HepG2 (cell line): ENCODE measurements around the gene RNASE8. TPM values are rescaled to one million over a fixed set of nuclear protein-coding genes. Genes with fewer than 3 reads are reported as not detected.

Experiments
- FOXC1 ChIP-seq: sonication (generic); formaldehyde crosslinking; IDR thresholded peaks from 2 replicates; pipeline ENCODE4 v1.8.0; 2022; ENCODE audit warnings: mild to moderate bottlenecking, missing genetic modification reagents, borderline replicate concordance
- HNRNPH1 ChIP-seq: fragments of 200-400 bp; formaldehyde crosslinking; optimal IDR thresholded peaks from 2 replicates; pipeline ENCODE3; 2017; ENCODE audit warnings: mild to moderate bottlenecking, low read depth, low read length
- KDM4B ChIP-seq: sonication (generic); formaldehyde crosslinking; IDR thresholded peaks from 2 replicates; pipeline ENCODE4 v1.4.0; 2020; ENCODE audit warnings: missing genetic modification reagents
- KDM5A ChIP-seq: fragments of 200-600 bp; sonication (generic); IDR thresholded peaks from 2 replicates; pipeline ENCODE4 v1.7.0; 2018; ENCODE audit warnings: antibody characterized with exemption, mild to moderate bottlenecking, low read length, borderline replicate concordance
- KLF13 ChIP-seq: sonication (generic); formaldehyde crosslinking; IDR thresholded peaks from 2 replicates; pipeline ENCODE4 v1.4.0; 2020; ENCODE audit warnings: mild to moderate bottlenecking, missing genetic modification reagents
- MAFF ChIP-seq: IDR thresholded peaks from 2 replicates; pipeline ENCODE4 v1.6.1; 2011; ENCODE audit warnings: low read depth, low read length, improper control_type of control experiment
- NKX3-1 ChIP-seq: sonication (generic); formaldehyde crosslinking; IDR thresholded peaks from 2 replicates; pipeline ENCODE4 v1.5.0; 2020; ENCODE audit warnings: missing genetic modification reagents
- NR2C2 ChIP-seq: sonication (generic); formaldehyde crosslinking; IDR thresholded peaks from 2 replicates; pipeline ENCODE4 v1.4.0; 2020; ENCODE audit warnings: missing genetic modification reagents, mild to moderate bottlenecking, moderate library complexity, borderline replicate concordance
- PAF1 ChIP-seq: IDR thresholded peaks from 2 replicates; pipeline ENCODE4 v1.6.1; 2016; ENCODE audit warnings: missing genetic modification reagents, missing compliant biosample characterization
- SCMH1 ChIP-seq: sonication (generic); formaldehyde crosslinking; IDR thresholded peaks from 2 replicates; pipeline ENCODE4 v1.9.0; 2021; ENCODE audit warnings: missing genetic modification reagents, mild to moderate bottlenecking, borderline replicate concordance
- ZNF720 ChIP-seq: sonication (generic); formaldehyde crosslinking; IDR thresholded peaks from 2 replicates; pipeline ENCODE4 v1.4.0; 2020; ENCODE audit warnings: missing genetic modification reagents
- ZNF772 ChIP-seq: sonication (generic); formaldehyde crosslinking; IDR thresholded peaks from 2 replicates; pipeline ENCODE4 v1.5.0; 2020; ENCODE audit warnings: mild to moderate bottlenecking, missing genetic modification reagents
- ZSCAN9 ChIP-seq: IDR thresholded peaks from 2 replicates; pipeline ENCODE4 v1.6.1; 2016; ENCODE audit warnings: borderline replicate concordance
- polyA plus RNA-seq, 8 experiments: library from polyadenylated mRNA; depleted of rRNA in 3 of 8; stranded (reverse) in 7 of 8; unstranded in 1 of 8; fragments of >200 nt; fragmentation: Illumina TruSeq in 4 of 8; extraction: Trizol in 4 of 8; gene quantifications; 2 replicates each; pipeline versions ENCODE4 v1.2.1 to v1.2.3, GENCODE V29; 2011 to 2016; ENCODE audit warnings: low read depth in 4 of 8, missing spikeins in 1 of 8, mixed read lengths in 1 of 8; ENCODE audit not compliant: insufficient read depth in 1 of 8
- total RNA-seq, 5 experiments: library from RNA; depleted of rRNA; stranded (reverse); fragments of >200 nt; fragmentation: Illumina TruSeq; extraction: Trizol; gene quantifications; 2 replicates each; pipeline ENCODE4 v1.2.3, GENCODE V29; 2016; ENCODE audit warnings: low read depth in 1 of 5
- TF ChIP-seq, protein P1 (sequence below): sonication (generic); formaldehyde crosslinking; IDR thresholded peaks from 2 replicates; pipeline ENCODE4 v1.5.0; 2020; ENCODE audit warnings: mild to moderate bottlenecking, missing genetic modification reagents
- TF ChIP-seq, protein P2 (sequence below): sonication (generic); formaldehyde crosslinking; IDR thresholded peaks from 2 replicates; pipeline ENCODE4 v1.5.1; 2020; ENCODE audit warnings: missing genetic modification reagents, mild to moderate bottlenecking, borderline replicate concordance
- TF ChIP-seq, protein P3 (sequence below): IDR thresholded peaks from 2 replicates; pipeline ENCODE4 v1.6.1; 2016; ENCODE audit warnings: low read depth
- TF ChIP-seq, protein P4 (sequence below): sonication (generic); formaldehyde crosslinking; IDR thresholded peaks from 2 replicates; pipeline ENCODE4 v1.4.0; 2020; ENCODE audit warnings: missing genetic modification reagents, borderline replicate concordance

RNASE8 gene
- total and polyA plus RNA-seq, 2 of the 13 experiments (the other 11 are each of a cell fraction or from before 2014, with no cell fraction given): not detected

DNA sequence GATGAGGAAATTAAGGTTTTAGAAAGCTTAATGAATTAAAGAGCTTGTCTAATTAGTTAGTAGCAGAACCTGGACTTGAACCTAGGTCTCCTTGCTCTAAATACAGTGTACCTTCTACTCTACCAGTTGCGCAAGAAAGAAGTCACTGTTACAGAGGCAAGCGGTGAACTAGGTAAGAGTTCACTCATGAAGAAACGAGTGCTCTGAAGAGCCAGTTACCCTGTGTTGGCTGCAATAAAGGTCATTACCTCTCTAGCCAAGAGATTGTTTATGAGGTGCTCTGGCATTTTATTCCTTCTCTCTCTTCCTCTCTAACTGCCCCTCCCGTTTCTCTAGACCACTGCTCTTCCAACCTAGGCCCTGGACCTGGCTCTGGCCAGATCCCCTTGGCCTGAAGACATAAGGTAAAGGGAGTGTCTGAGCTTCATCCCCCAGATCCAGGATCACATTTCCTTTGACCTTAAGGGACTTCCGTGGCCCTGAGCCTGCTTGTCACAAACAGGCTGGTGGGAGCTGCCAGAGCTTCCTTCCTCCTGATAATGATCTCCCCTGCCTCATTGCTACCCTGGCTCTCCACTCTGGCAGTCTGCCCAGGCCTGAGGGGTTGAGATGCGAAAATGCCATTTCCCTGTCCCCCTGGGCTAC lies 13.5 kb upstream of the RNASE8 start (continued):
- TF ChIP-seq NKX3-1 (no peak), KLF13 (CRISPR knock-in tag) (no peak), KDM4B (no peak), ZSCAN9 (CRISPR knock-in tag) (peak; percentile 27), MAFF (no peak), ZNF720 (CRISPR knock-in tag) (no peak), ZNF772 (CRISPR knock-in tag) (no peak), PAF1 (CRISPR knock-in tag) (no peak), SCMH1 (no peak), NR2C2 (CRISPR knock-in tag) (no peak), FOXC1 (CRISPR knock-in tag) (no peak), KDM5A (no peak), HNRNPH1 (no peak)
- TF ChIP-seq, protein P1, sequence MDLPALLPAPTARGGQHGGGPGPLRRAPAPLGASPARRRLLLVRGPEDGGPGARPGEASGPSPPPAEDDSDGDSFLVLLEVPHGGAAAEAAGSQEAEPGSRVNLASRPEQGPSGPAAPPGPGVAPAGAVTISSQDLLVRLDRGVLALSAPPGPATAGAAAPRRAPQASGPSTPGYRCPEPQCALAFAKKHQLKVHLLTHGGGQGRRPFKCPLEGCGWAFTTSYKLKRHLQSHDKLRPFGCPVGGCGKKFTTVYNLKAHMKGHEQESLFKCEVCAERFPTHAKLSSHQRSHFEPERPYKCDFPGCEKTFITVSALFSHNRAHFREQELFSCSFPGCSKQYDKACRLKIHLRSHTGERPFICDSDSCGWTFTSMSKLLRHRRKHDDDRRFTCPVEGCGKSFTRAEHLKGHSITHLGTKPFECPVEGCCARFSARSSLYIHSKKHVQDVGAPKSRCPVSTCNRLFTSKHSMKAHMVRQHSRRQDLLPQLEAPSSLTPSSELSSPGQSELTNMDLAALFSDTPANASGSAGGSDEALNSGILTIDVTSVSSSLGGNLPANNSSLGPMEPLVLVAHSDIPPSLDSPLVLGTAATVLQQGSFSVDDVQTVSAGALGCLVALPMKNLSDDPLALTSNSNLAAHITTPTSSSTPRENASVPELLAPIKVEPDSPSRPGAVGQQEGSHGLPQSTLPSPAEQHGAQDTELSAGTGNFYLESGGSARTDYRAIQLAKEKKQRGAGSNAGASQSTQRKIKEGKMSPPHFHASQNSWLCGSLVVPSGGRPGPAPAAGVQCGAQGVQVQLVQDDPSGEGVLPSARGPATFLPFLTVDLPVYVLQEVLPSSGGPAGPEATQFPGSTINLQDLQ: no peak
- TF ChIP-seq, protein P2, sequence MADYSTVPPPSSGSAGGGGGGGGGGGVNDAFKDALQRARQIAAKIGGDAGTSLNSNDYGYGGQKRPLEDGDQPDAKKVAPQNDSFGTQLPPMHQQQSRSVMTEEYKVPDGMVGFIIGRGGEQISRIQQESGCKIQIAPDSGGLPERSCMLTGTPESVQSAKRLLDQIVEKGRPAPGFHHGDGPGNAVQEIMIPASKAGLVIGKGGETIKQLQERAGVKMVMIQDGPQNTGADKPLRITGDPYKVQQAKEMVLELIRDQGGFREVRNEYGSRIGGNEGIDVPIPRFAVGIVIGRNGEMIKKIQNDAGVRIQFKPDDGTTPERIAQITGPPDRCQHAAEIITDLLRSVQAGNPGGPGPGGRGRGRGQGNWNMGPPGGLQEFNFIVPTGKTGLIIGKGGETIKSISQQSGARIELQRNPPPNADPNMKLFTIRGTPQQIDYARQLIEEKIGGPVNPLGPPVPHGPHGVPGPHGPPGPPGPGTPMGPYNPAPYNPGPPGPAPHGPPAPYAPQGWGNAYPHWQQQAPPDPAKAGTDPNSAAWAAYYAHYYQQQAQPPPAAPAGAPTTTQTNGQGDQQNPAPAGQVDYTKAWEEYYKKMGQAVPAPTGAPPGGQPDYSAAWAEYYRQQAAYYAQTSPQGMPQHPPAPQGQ (CRISPR knock-in tag): no peak
- TF ChIP-seq, protein P3, sequence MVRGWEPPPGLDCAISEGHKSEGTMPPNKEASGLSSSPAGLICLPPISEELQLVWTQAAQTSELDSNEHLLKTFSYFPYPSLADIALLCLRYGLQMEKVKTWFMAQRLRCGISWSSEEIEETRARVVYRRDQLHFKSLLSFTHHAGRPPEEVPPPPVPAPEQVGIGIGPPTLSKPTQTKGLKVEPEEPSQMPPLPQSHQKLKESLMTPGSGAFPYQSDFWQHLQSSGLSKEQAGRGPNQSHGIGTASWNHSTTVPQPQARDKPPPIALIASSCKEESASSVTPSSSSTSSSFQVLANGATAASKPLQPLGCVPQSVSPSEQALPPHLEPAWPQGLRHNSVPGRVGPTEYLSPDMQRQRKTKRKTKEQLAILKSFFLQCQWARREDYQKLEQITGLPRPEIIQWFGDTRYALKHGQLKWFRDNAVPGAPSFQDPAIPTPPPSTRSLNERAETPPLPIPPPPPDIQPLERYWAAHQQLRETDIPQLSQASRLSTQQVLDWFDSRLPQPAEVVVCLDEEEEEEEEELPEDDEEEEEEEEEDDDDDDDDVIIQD (CRISPR knock-in tag): peak; percentile 85; the same call in 1 of the 2 replicates
- TF ChIP-seq, protein P4, sequence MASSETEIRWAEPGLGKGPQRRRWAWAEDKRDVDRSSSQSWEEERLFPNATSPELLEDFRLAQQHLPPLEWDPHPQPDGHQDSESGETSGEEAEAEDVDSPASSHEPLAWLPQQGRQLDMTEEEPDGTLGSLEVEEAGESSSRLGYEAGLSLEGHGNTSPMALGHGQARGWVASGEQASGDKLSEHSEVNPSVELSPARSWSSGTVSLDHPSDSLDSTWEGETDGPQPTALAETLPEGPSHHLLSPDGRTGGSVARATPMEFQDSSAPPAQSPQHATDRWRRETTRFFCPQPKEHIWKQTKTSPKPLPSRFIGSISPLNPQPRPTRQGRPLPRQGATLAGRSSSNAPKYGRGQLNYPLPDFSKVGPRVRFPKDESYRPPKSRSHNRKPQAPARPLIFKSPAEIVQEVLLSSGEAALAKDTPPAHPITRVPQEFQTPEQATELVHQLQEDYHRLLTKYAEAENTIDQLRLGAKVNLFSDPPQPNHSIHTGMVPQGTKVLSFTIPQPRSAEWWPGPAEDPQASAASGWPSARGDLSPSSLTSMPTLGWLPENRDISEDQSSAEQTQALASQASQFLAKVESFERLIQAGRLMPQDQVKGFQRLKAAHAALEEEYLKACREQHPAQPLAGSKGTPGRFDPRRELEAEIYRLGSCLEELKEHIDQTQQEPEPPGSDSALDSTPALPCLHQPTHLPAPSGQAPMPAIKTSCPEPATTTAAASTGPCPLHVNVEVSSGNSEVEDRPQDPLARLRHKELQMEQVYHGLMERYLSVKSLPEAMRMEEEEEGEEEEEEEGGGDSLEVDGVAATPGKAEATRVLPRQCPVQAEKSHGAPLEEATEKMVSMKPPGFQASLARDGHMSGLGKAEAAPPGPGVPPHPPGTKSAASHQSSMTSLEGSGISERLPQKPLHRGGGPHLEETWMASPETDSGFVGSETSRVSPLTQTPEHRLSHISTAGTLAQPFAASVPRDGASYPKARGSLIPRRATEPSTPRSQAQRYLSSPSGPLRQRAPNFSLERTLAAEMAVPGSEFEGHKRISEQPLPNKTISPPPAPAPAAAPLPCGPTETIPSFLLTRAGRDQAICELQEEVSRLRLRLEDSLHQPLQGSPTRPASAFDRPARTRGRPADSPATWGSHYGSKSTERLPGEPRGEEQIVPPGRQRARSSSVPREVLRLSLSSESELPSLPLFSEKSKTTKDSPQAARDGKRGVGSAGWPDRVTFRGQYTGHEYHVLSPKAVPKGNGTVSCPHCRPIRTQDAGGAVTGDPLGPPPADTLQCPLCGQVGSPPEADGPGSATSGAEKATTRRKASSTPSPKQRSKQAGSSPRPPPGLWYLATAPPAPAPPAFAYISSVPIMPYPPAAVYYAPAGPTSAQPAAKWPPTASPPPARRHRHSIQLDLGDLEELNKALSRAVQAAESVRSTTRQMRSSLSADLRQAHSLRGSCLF (CRISPR knock-in tag): no peak
